Smooth muscle cell of the brain vasculature (primary cell): ENCODE measurements around the gene CHRM4.
A peak's percentile ranks its signal among the peaks of the same experiment; 100 is the strongest.

Experiments
- DNase-seq: peaks from one replicate; pipeline ENCODE4 v3.0.0-alpha.2; 2012; ENCODE audit warnings: low read depth, low spot score

The CHRM4 gene

GRCh38 chr11:46402957-46403902 lies 11.7 kb upstream of the CHRM4 start:
- DNase-seq, result no peak

- no peak for DNase-seq
Measured at GRCh38 chr11:46397526-46397925, 6.0 kb upstream of the CHRM4 start.

- DNase-seq, result no peak
Measured at GRCh38 chr11:46393759-46394158, 2.2 kb upstream of the CHRM4 start.

- DNase-seq, result no peak
Measured at GRCh38 chr11:46393231-46393616, 1.6 kb upstream of the CHRM4 start.

GRCh38 chr11:46392421-46393230 lies 1.1 kb upstream of the CHRM4 start:
- DNase-seq, result peak; percentile 36

- no peak for DNase-seq
Measured at GRCh38 chr11:46391186-46391577, 394 bp downstream of the CHRM4 start.

- DNase-seq, result no peak
Measured at GRCh38 chr11:46390331-46391171, 1.0 kb downstream of the CHRM4 start.

- no peak for DNase-seq
Measured at GRCh38 chr11:46389450-46390330, 1.9 kb downstream of the CHRM4 start.

- no peak for DNase-seq
Measured at GRCh38 chr11:46388619-46389449, 2.7 kb downstream of the CHRM4 start.

GRCh38 chr11:46387919-46388618 lies 3.5 kb downstream of the CHRM4 start:
- DNase-seq, result no peak

GRCh38 chr11:46387456-46387855 lies 4.1 kb downstream of the CHRM4 start:
- no peak for DNase-seq

GRCh38 chr11:46386674-46387073 lies 4.9 kb downstream of the CHRM4 start:
- DNase-seq, result no peak

GRCh38 chr11:46386005-46386578 lies 5.5 kb downstream of the CHRM4 start:
- no peak for DNase-seq

GRCh38 chr11:46385169-46386004 lies 6.2 kb downstream of the CHRM4 start:
- no peak for DNase-seq

- no peak for DNase-seq
Measured at GRCh38 chr11:46383974-46384701, 7.4 kb downstream of the CHRM4 start.

GRCh38 chr11:46383404-46383758 lies 8.2 kb downstream of the CHRM4 start:
- no peak for DNase-seq

- no peak for DNase-seq
Measured at GRCh38 chr11:46382646-46383403, 8.8 kb downstream of the CHRM4 start.
